ENCODE measurements around the gene FBXW5. TPM values are rescaled to one million over a fixed set of nuclear protein-coding genes. Genes with fewer than 3 reads are reported as not detected.
A peak's percentile ranks its signal among the peaks of the same experiment; 100 is the strongest.

FBXW5 gene
- polyA plus RNA-seq, 3 donors = 102 to 173 (median 139) TPM

DNA sequence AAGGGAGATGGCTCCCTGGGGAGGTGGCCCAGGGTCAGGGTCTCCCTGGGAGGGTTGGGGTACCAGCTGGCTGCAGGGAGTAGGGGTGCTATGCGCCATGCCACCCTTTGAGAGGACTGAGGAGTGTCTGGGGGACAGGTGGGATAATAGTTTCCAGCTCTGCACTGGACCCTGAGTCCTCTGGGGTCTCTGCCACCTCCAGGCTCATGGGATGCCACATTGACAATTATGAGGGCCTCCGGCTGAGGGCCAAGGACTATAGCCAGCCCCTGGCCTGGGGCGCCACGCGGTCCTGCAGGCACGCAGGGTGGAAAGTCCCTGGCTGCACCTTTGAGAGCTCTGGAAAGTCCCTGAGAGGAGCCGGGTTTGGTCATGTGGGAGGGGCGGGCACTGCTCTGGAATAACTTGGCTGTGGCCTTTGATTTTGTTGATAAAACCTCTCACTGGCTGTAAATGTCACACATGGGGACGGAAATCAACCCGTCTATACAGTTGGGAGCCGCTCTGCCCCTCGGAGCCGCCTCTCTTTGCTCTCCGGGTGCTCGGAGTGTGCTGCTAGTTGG, 42.2 kb downstream of the FBXW5 start:
- WGBS, 3 donors = 21 to 44% (median 37%) methylated on average over 15 of the region's 15 CpGs
- H3K27ac ChIP-seq (ENCODE audit: low read depth, low read length) = peak overlapping the region; percentile 34

DNA sequence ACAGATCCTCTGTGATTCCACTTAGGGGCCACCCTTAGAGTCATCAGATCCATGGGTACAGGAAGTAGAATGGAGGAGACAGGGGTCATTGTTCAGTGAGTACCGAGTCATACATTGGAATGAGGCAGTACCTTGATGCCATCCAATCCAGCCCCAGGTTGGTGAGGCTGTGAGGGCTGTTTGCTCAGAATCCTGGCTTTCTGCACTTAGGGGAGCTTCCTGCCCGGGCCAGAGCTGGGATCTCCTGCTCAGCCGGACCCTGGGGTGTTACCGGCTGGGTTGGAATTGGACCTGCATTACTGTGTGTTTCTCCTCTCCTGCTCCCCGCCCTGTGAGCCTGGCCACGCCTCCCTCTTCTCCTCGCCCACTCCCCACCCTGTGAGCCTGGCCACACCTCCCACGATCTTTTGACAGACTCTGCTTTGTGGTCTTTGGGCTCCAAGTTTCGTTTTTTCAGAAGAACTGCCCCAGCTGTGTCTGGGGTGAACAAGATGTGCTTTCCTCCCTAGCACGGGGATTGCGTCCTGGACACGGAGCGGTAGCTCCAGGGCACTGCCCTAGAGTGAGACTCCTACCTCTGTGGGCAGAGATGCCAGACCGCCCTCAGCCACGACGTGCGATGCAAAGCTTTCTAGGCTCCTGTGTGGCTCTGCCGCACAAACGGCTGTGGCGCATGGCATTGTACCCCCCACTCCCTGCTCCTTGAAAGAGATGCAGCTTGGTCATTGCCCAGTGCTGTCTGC, 42.9 kb downstream of the FBXW5 start:
- peak overlapping the region; percentile 34 for H3K27ac ChIP-seq (ENCODE audit: low read depth, low read length)
- 42 to 67% (median 47%) methylated on average over 20 of the region's 20 CpGs for WGBS, 3 donors

DNA sequence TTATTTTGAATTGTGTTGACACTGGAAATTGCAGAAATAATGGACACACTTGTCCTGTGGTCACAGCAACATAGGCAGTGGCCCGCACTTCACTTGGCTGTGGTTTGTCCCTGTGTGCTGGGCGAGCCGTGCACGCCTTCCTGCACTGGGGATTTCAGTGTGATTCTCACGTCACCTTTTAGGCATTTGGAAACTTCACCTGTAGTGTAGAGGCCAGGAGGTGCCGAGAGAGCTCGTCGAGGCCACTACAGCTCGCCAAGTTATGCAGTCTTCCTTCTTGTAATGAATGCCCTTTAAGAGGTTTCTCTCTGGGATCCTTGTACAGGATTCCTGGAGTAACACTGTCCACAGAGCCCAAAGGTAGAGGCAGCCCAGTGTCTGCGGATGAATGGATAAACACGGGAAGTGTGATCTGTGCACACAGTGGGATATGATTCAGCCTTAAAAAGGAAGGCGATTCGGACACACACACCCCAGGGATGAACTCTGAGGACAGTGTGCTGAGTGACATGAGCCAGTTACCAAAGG, 43.5 kb downstream of the FBXW5 start:
- 59 to 83% (median 71%) methylated on average over 13 of the region's 13 CpGs for WGBS, 3 donors
- no peak overlapping the region for H3K27ac ChIP-seq (ENCODE audit: low read depth, low read length)

DNA sequence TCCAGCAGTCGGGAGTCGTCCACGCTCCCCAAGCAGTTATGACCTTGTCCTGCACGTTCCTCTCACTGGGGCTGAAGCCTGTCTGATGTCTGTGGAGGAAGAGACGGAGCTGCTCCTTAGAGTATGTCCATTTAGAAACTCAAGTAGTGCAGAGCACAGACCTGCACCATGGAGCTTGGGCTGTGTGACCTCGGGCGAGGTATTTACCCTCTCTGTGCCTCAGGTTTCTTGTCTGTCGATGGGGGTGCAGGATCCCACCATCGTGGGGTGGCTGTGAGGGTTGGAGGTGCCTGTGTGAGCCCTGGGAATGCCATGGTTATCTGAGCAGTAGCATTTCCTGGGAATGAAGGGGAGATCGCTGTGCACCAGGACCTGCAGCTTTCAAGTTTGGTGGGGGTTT, 44.0 kb downstream of the FBXW5 start:
- no peak overlapping the region for H3K27ac ChIP-seq (ENCODE audit: low read depth, low read length)
- 91 to 96% (median 93%) methylated on average over 10 of the region's 10 CpGs for WGBS, 3 donors

DNA sequence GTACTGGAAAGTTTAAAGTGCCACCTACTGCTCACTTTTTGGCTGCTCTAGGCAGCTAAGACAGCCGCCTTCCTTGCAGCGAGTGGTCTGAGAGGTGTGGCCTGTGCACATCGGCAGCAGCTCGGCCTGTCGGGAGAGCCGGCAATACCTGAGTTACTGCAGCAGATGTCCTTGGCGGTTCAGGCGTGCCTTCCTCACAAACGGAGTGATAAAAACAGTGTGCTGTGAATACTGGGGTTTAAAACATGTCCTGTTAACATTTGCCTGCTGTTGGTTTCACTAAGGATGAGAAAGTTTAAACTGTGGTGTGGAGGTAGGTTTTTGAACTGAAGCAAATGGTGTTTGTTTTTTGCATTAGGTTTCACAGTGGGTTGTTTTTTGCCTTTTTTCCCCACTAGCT, 45.3 kb downstream of the FBXW5 start:
- H3K27ac ChIP-seq (ENCODE audit: low read depth, low read length) = no peak overlapping the region
- 63 to 81% (median 75%) methylated on average over 9 of the region's 9 CpGs for WGBS, 3 donors

DNA sequence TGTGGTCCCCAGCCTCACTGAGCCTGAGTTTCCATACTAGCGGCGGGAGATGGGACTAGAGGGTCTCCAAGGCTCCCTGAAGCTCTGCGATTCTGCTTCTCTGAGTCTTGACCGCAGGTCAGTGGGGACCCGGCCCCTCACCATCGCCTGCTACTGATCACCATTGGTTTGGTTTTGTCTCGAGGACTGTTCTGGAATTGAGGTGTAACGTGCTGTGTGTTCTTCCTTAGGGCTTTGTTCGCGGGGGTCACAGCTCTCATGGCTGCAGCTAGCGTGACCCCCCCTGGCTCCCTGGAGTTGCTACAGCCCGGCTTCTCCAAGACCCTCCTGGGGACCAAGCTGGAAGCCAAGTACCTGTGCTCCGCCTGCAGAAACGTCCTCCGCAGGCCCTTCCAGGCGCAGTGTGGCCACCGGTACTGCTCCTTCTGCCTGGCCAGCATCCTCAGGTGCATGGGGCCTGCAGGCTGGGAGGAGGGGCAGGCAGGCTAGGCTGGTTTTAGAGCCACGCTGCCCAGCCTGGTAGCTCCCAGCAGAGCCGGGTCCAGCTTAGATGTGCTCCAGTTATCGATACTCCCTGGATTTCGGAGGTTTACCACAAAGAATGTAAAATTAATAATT, 45.9 kb downstream of the FBXW5 start:
- WGBS, 3 donors = 94 to 95% (median 95%) methylated on average over 21 of the region's 21 CpGs

DNA sequence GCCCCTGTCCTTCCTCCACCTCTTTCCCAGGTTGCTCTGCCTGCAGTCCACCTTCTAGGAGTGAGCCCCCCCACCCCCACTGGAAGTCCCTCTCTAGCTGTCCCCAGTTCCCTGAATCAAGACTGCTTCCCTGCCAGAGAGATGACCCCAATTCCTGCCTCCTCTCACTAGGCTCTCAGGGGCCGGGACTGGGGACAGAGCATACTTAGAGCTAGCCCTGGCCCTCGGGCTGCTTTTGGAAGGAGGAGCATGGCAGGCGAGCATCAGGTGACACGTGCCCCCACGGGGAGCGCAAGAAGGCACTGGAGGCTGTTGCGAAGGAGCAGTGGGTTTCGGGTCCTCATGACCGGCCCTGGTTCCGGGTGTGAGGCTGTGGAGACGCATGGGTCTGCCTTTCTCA, 48.5 kb downstream of the FBXW5 start:
- WGBS, 3 donors = 84 to 88% (median 85%) methylated on average over 11 of the region's 11 CpGs

More for the DNA sequence above, 45.9 kb downstream of the FBXW5 start:
- no peak overlapping the region for H3K27ac ChIP-seq (ENCODE audit: low read depth, low read length)

DNA sequence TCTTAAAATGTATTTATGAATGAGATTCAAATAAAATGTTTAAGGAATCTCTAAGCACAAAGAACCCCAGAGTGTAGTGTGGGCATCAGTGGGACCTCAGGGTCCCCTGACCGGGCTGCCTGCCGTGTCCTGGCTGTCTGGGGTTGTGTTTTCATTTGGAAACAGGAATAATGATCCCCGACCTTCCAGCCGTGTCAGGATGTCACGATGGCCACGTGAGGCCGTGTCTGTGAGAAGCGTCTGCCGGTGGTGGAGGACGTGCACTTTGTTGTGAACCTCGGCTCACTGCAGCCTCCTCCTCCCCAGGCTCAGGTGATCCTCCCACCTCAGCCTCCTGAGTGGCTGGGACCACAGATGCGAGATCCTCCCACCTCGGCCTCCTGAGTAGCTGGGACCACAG, 53.9 kb downstream of the FBXW5 start:
- H3K27ac ChIP-seq (ENCODE audit: low read depth, low read length) = no peak overlapping the region
- WGBS, 3 donors = 85 to 87% (median 86%) methylated on average over 13 of the region's 13 CpGs

More for the DNA sequence above, 48.5 kb downstream of the FBXW5 start:
- no peak overlapping the region for H3K27ac ChIP-seq (ENCODE audit: low read depth, low read length)

Other genes starting within 250 kb of the FBXW5 start
- 10 to 100 TPM in 1 of 3 donors, 1 to 10 TPM in 2; 6.0 to 12.8 (median 8.7) TPM for gene DIPK1B, start 232.2 kb downstream of the FBXW5 start, polyA plus RNA-seq
- 10 to 100 TPM in 2 of 3 donors, 1 to 10 TPM in 1; 3.2 to 28.6 (median 15.9) TPM for gene LCN10, start 201.8 kb downstream of the FBXW5 start, polyA plus RNA-seq
- gene LCN6, start 196.2 kb downstream of the FBXW5 start, polyA plus RNA-seq = 10 to 100 TPM in 2 of 3 donors, 1 to 10 TPM in 1; 4.7 to 48.0 (median 39.0) TPM
- not detected for gene LCN8, start 186.5 kb downstream of the FBXW5 start, polyA plus RNA-seq
- not detected for gene LCN15, start 180.2 kb downstream of the FBXW5 start, polyA plus RNA-seq
- 10 to 100 TPM; 74.4 to 89.2 (median 81.8) TPM for gene TMEM141, start 153.4 kb downstream of the FBXW5 start, polyA plus RNA-seq
- 1 to 10 TPM in 1 of 3 donors, under 1 TPM in 2; 0.42 to 3.1 (median 0.79) TPM for gene CCDC183, start 148.4 kb downstream of the FBXW5 start, polyA plus RNA-seq
- gene RABL6, start 136.8 kb downstream of the FBXW5 start, polyA plus RNA-seq = 10 to 100 TPM; 51.5 to 55.7 (median 54.4) TPM
- gene AJM1, start 102.3 kb downstream of the FBXW5 start, polyA plus RNA-seq = 1 to 10 TPM; 1.2 to 4.0 (median 1.7) TPM
- gene PHPT1, start 95.3 kb downstream of the FBXW5 start, polyA plus RNA-seq = 100 to 1,000 TPM; 141 to 146 (median 143) TPM
- gene MAMDC4, start 92.4 kb downstream of the FBXW5 start, polyA plus RNA-seq = 1 to 10 TPM; 4.9 to 9.8 (median 7.2) TPM
- gene EDF1, start 78.4 kb downstream of the FBXW5 start, polyA plus RNA-seq = 100 to 1,000 TPM; 351 to 391 (median 379) TPM
- 1 to 10 TPM; 4.0 to 7.2 (median 4.7) TPM for gene TRAF2, start 58.2 kb downstream of the FBXW5 start, polyA plus RNA-seq
- 1 to 10 TPM in 1 of 3 donors, under 1 TPM in 1, not detected in 1; 0.85 to 1.1 TPM for gene C8G, start 505 bp upstream of the FBXW5 start, polyA plus RNA-seq
- gene LCN12, start 7.5 kb upstream of the FBXW5 start, polyA plus RNA-seq = 1 to 10 TPM in 1 of 3 donors, under 1 TPM in 1, not detected in 1; 0.67 to 1.4 TPM
- gene PTGDS, start 32.8 kb upstream of the FBXW5 start, polyA plus RNA-seq = 100 to 1,000 TPM in 1 of 3 donors, 10 to 100 TPM in 2; 22.4 to 185 (median 74.9) TPM
- under 1 TPM in 2 of 3 donors, not detected in 1; 0.10 to 0.45 TPM for gene LCNL1, start 38.3 kb upstream of the FBXW5 start, polyA plus RNA-seq
- gene PAXX, start 47.7 kb upstream of the FBXW5 start, polyA plus RNA-seq = 10 to 100 TPM; 34.1 to 51.5 (median 49.1) TPM
- 1 to 10 TPM in 2 of 3 donors, under 1 TPM in 1; 0.33 to 3.0 (median 3.0) TPM for gene CLIC3, start 51.8 kb upstream of the FBXW5 start, polyA plus RNA-seq
- 10 to 100 TPM; 15.8 to 42.9 (median 33.1) TPM for gene ABCA2, start 83.5 kb upstream of the FBXW5 start, polyA plus RNA-seq
- 1 to 10 TPM in 2 of 3 donors, under 1 TPM in 1; 0.10 to 1.5 (median 1.1) TPM for gene FUT7, start 87.3 kb upstream of the FBXW5 start, polyA plus RNA-seq
- 100 to 1,000 TPM in 2 of 3 donors, 10 to 100 TPM in 1; 45.3 to 213 (median 113) TPM for gene NPDC1, start 101.4 kb upstream of the FBXW5 start, polyA plus RNA-seq
- gene ENTPD2, start 109.3 kb upstream of the FBXW5 start, polyA plus RNA-seq = 1 to 10 TPM in 2 of 3 donors, under 1 TPM in 1; 0.61 to 1.6 (median 1.3) TPM
- gene SAPCD2, start 125.8 kb upstream of the FBXW5 start, polyA plus RNA-seq = under 1 TPM; 0.11 to 0.34 (median 0.18) TPM
- 1 to 10 TPM; 3.8 to 9.0 (median 6.0) TPM for gene UAP1L1, start 132.8 kb upstream of the FBXW5 start, polyA plus RNA-seq
- gene MAN1B1, start 142.2 kb upstream of the FBXW5 start, polyA plus RNA-seq = 10 to 100 TPM; 25.8 to 41.6 (median 31.2) TPM
- 100 to 1,000 TPM; 132 to 152 (median 140) TPM for gene DPP7, start 170.0 kb upstream of the FBXW5 start, polyA plus RNA-seq
- under 1 TPM in 1 of 3 donors, not detected in 2; 0.26 TPM for gene GRIN1, start 194.4 kb upstream of the FBXW5 start, polyA plus RNA-seq
- under 1 TPM in 2 of 3 donors, not detected in 1; 0.40 to 0.47 TPM for gene LRRC26, start 225.3 kb upstream of the FBXW5 start, polyA plus RNA-seq
- not detected for gene TMEM210, start 227.3 kb upstream of the FBXW5 start, polyA plus RNA-seq
- 10 to 100 TPM; 27.5 to 39.9 (median 38.6) TPM for gene ANAPC2, start 243.8 kb upstream of the FBXW5 start, polyA plus RNA-seq
- gene SSNA1, start 243.9 kb upstream of the FBXW5 start, polyA plus RNA-seq = 100 to 1,000 TPM in 1 of 3 donors, 10 to 100 TPM in 2; 70.9 to 103 (median 98.2) TPM